ENCODE measurements around the gene PRELID3B.
A peak's percentile ranks its signal among the peaks of the same experiment; 100 is the strongest.

Gene PRELID3B

GRCh38 chr20:59042151-59042795, at the start of gene PRELID3B:
Gene PRELID3B (minus strand): TSS chr20:59042786. CDS start chr20:59042730, 56 bp downstream.
- H3K4me1 ChIP-seq (ENCODE audit: control insufficient read depth in 1 of 2, insufficient read depth in 2 of 2, low read length in 2 of 2): peaks cover 6 to 28% of the 10 kb centered on the region in 2 donors
- peaks cover 8 to 11% of the 10 kb centered on the region in 2 donors for H3K36me3 ChIP-seq (ENCODE audit: control insufficient read depth in 1 of 2, insufficient read depth in 2 of 2, low read length in 2 of 2)
- H3K27me3 ChIP-seq (ENCODE audit: low read depth, low read length): no peaks in the 10 kb centered on the region
- peak within 1 kb of the TSS; percentile 80 to 81 for H3K4me3 ChIP-seq (ENCODE audit: low read depth in 1 of 2, low read length in 2 of 2)
- H3K27ac ChIP-seq (ENCODE audit: low read length): peak within 1 kb of the TSS; percentile 77
- no peaks in the 10 kb centered on the region for H3K9me3 ChIP-seq (ENCODE audit: control insufficient read depth in 1 of 2, low read length in 2 of 2)

- no peak overlapping the region for H3K27ac ChIP-seq (ENCODE audit: low read length)
- H3K4me3 ChIP-seq (ENCODE audit: low read depth in 1 of 2, low read length in 2 of 2): no peak overlapping the region
- no peaks in the 10 kb centered on the region for H3K27me3 ChIP-seq (ENCODE audit: low read depth, low read length)
- H3K9me3 ChIP-seq (ENCODE audit: control insufficient read depth in 1 of 2, low read length in 2 of 2): no peaks in the 10 kb centered on the region
- peaks cover 0 to 7% of the 10 kb centered on the region in 2 donors for H3K4me1 ChIP-seq (ENCODE audit: control insufficient read depth in 1 of 2, insufficient read depth in 2 of 2, low read length in 2 of 2)
- H3K36me3 ChIP-seq (ENCODE audit: control insufficient read depth in 1 of 2, insufficient read depth in 2 of 2, low read length in 2 of 2): no peaks in the 10 kb centered on the region
Observed at GRCh38 chr20:59087829-59088433, 45.3 kb upstream of the PRELID3B start.

DNA sequence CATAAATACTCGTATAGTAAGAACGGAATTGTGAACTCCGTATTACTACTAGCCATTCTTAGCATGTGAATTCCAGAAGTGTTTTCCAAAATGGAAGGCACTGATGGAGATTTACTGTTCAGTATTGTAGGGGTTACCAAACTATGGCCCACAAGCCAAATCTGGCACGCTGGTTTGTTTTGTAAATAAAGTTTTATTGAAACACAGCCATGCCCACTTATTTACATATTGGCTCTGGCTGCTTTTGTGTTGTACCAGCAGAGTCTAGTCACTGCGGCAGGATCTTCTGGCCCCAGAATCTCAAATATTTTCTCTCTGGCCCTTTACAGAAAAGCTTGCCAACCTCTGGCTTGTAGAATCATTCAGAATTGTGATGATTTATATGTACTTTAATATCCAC, 44.3 kb upstream of the PRELID3B start:
- H3K4me1 ChIP-seq (ENCODE audit: control insufficient read depth in 1 of 2, insufficient read depth in 2 of 2, low read length in 2 of 2): peaks cover 0 to 7% of the 10 kb centered on the region in 2 donors
- H3K9me3 ChIP-seq (ENCODE audit: control insufficient read depth in 1 of 2, low read length in 2 of 2): no peaks in the 10 kb centered on the region
- no peaks in the 10 kb centered on the region for H3K36me3 ChIP-seq (ENCODE audit: control insufficient read depth in 1 of 2, insufficient read depth in 2 of 2, low read length in 2 of 2)
- no peak overlapping the region for H3K27ac ChIP-seq (ENCODE audit: low read length)
- H3K27me3 ChIP-seq (ENCODE audit: low read depth, low read length): no peaks in the 10 kb centered on the region
- H3K4me3 ChIP-seq (ENCODE audit: low read depth in 1 of 2, low read length in 2 of 2): no peak overlapping the region

GRCh38 chr20:59084041-59084850, 41.7 kb upstream of the PRELID3B start:
- no peaks in the 10 kb centered on the region for H3K9me3 ChIP-seq (ENCODE audit: control insufficient read depth in 1 of 2, low read length in 2 of 2)
- H3K36me3 ChIP-seq (ENCODE audit: control insufficient read depth in 1 of 2, insufficient read depth in 2 of 2, low read length in 2 of 2): no peaks in the 10 kb centered on the region
- no peak overlapping the region for H3K4me3 ChIP-seq (ENCODE audit: low read depth in 1 of 2, low read length in 2 of 2)
- peaks cover 0 to 7% of the 10 kb centered on the region in 2 donors for H3K4me1 ChIP-seq (ENCODE audit: control insufficient read depth in 1 of 2, insufficient read depth in 2 of 2, low read length in 2 of 2)
- H3K27me3 ChIP-seq (ENCODE audit: low read depth, low read length): no peaks in the 10 kb centered on the region
- no peak overlapping the region for H3K27ac ChIP-seq (ENCODE audit: low read length)

GRCh38 chr20:59082981-59083380, 40.4 kb upstream of the PRELID3B start:
- Histone ChIP-seq H3K36me3 (ENCODE audit: control insufficient read depth in 1 of 2, insufficient read depth in 2 of 2, low read length in 2 of 2) (no peaks in the 10 kb centered on the region), H3K27me3 (ENCODE audit: low read depth, low read length) (no peaks in the 10 kb centered on the region), H3K4me3 (ENCODE audit: low read depth in 1 of 2, low read length in 2 of 2) (no peak overlapping the region), H3K9me3 (ENCODE audit: control insufficient read depth in 1 of 2, low read length in 2 of 2) (no peaks in the 10 kb centered on the region), H3K27ac (ENCODE audit: low read length) (no peak overlapping the region), H3K4me1 (ENCODE audit: control insufficient read depth in 1 of 2, insufficient read depth in 2 of 2, low read length in 2 of 2) (peaks cover 0 to 2% of the 10 kb centered on the region in 2 donors)

- Histone ChIP-seq H3K4me1 (ENCODE audit: control insufficient read depth in 1 of 2, insufficient read depth in 2 of 2, low read length in 2 of 2) (no peaks in the 10 kb centered on the region), H3K9me3 (ENCODE audit: control insufficient read depth in 1 of 2, low read length in 2 of 2) (no peaks in the 10 kb centered on the region), H3K27me3 (ENCODE audit: low read depth, low read length) (no peaks in the 10 kb centered on the region), H3K4me3 (ENCODE audit: low read depth in 1 of 2, low read length in 2 of 2) (no peak overlapping the region), H3K27ac (ENCODE audit: low read length) (no peak overlapping the region), H3K36me3 (ENCODE audit: control insufficient read depth in 1 of 2, insufficient read depth in 2 of 2, low read length in 2 of 2) (no peaks in the 10 kb centered on the region)
Observed at GRCh38 chr20:59082077-59082740, 39.6 kb upstream of the PRELID3B start.

DNA sequence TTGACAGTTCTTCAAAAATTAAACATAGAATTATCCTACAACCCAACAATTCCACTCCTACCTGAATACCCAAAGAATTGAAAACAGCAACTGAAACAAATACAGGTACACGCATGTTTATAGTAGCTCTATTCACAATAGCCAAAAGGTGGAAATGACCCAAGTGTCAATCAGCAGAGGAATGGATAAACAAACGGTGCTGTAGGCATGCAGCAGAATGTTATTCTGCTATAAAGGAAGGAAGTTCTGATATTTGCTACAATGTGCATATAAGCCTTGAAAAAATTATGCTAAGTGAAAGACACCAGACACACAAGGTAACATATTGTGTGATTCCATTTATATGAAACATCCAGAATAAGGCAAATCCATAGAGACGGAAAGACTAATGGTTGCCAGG, 38.5 kb upstream of the PRELID3B start:
- no peaks in the 10 kb centered on the region for H3K27me3 ChIP-seq (ENCODE audit: low read depth, low read length)
- H3K4me1 ChIP-seq (ENCODE audit: control insufficient read depth in 1 of 2, insufficient read depth in 2 of 2, low read length in 2 of 2): no peaks in the 10 kb centered on the region
- no peaks in the 10 kb centered on the region for H3K9me3 ChIP-seq (ENCODE audit: control insufficient read depth in 1 of 2, low read length in 2 of 2)
- no peaks in the 10 kb centered on the region for H3K36me3 ChIP-seq (ENCODE audit: control insufficient read depth in 1 of 2, insufficient read depth in 2 of 2, low read length in 2 of 2)
- no peak overlapping the region for H3K27ac ChIP-seq (ENCODE audit: low read length)
- H3K4me3 ChIP-seq (ENCODE audit: low read depth in 1 of 2, low read length in 2 of 2): no peak overlapping the region

GRCh38 chr20:59078231-59078630, 35.6 kb upstream of the PRELID3B start:
- Histone ChIP-seq H3K4me3 (ENCODE audit: low read depth in 1 of 2, low read length in 2 of 2) (no peak overlapping the region), H3K27ac (ENCODE audit: low read length) (no peak overlapping the region), H3K4me1 (ENCODE audit: control insufficient read depth in 1 of 2, insufficient read depth in 2 of 2, low read length in 2 of 2) (no peaks in the 10 kb centered on the region), H3K27me3 (ENCODE audit: low read depth, low read length) (no peaks in the 10 kb centered on the region), H3K36me3 (ENCODE audit: control insufficient read depth in 1 of 2, insufficient read depth in 2 of 2, low read length in 2 of 2) (no peaks in the 10 kb centered on the region), H3K9me3 (ENCODE audit: control insufficient read depth in 1 of 2, low read length in 2 of 2) (no peaks in the 10 kb centered on the region)

GRCh38 chr20:59077705-59078104, 35.1 kb upstream of the PRELID3B start:
- H3K4me1 ChIP-seq (ENCODE audit: control insufficient read depth in 1 of 2, insufficient read depth in 2 of 2, low read length in 2 of 2): no peaks in the 10 kb centered on the region

GRCh38 chr20:59075934-59076508, 33.4 kb upstream of the PRELID3B start:
- H3K9me3 ChIP-seq (ENCODE audit: control insufficient read depth in 1 of 2, low read length in 2 of 2): no peaks in the 10 kb centered on the region
- H3K27me3 ChIP-seq (ENCODE audit: low read depth, low read length): no peaks in the 10 kb centered on the region
- no peaks in the 10 kb centered on the region for H3K36me3 ChIP-seq (ENCODE audit: control insufficient read depth in 1 of 2, insufficient read depth in 2 of 2, low read length in 2 of 2)
- H3K4me3 ChIP-seq (ENCODE audit: low read depth in 1 of 2, low read length in 2 of 2): no peak overlapping the region
- no peak overlapping the region for H3K27ac ChIP-seq (ENCODE audit: low read length)
- no peaks in the 10 kb centered on the region for H3K4me1 ChIP-seq (ENCODE audit: control insufficient read depth in 1 of 2, insufficient read depth in 2 of 2, low read length in 2 of 2)

More at GRCh38 chr20:59077705-59078104, 35.1 kb upstream of the PRELID3B start:
- no peaks in the 10 kb centered on the region for H3K9me3 ChIP-seq (ENCODE audit: control insufficient read depth in 1 of 2, low read length in 2 of 2)
- no peak overlapping the region for H3K4me3 ChIP-seq (ENCODE audit: low read depth in 1 of 2, low read length in 2 of 2)
- no peak overlapping the region for H3K27ac ChIP-seq (ENCODE audit: low read length)
- no peaks in the 10 kb centered on the region for H3K36me3 ChIP-seq (ENCODE audit: control insufficient read depth in 1 of 2, insufficient read depth in 2 of 2, low read length in 2 of 2)
- H3K27me3 ChIP-seq (ENCODE audit: low read depth, low read length): no peaks in the 10 kb centered on the region

GRCh38 chr20:59074456-59074855, 31.9 kb upstream of the PRELID3B start:
- Histone ChIP-seq H3K36me3 (ENCODE audit: control insufficient read depth in 1 of 2, insufficient read depth in 2 of 2, low read length in 2 of 2) (no peaks in the 10 kb centered on the region), H3K4me3 (ENCODE audit: low read depth in 1 of 2, low read length in 2 of 2) (no peak overlapping the region), H3K9me3 (ENCODE audit: control insufficient read depth in 1 of 2, low read length in 2 of 2) (no peaks in the 10 kb centered on the region), H3K27ac (ENCODE audit: low read length) (no peak overlapping the region), H3K27me3 (ENCODE audit: low read depth, low read length) (no peaks in the 10 kb centered on the region), H3K4me1 (ENCODE audit: control insufficient read depth in 1 of 2, insufficient read depth in 2 of 2, low read length in 2 of 2) (no peaks in the 10 kb centered on the region)

Measured in muscle layer of duodenum (tissue), 2 donors.